Endothelial cell (in vitro differentiated cells): ENCODE data around the gene CD300C. TPM values are rescaled to one million over a fixed set of nuclear protein-coding genes. Genes with fewer than 3 reads are reported as not detected.

Experiments
- DNase-seq: peaks from one replicate; pipeline ENCODE4 v3.0.0; 2021; ENCODE audit warnings: low spot score
- H3K27ac Mint-ChIP-seq: one replicate; pipeline ENCODE4 v1.8.0; 2021; ENCODE audit warnings: mixed read lengths, inconsistent platforms; ENCODE audit not compliant: unreplicated experiment
- H3K27me3 Mint-ChIP-seq: one replicate; pipeline ENCODE4 v1.8.0; 2021; ENCODE audit warnings: mild to moderate bottlenecking, moderate library complexity, mixed read lengths, inconsistent platforms; ENCODE audit not compliant: unreplicated experiment
- H3K36me3 Mint-ChIP-seq: one replicate; pipeline ENCODE4 v1.8.0; 2021; ENCODE audit warnings: mild to moderate bottlenecking, low read depth, mixed read lengths, inconsistent platforms; ENCODE audit not compliant: unreplicated experiment
- H3K4me1 Mint-ChIP-seq: one replicate; pipeline ENCODE4 v1.8.0; 2021; ENCODE audit warnings: mild to moderate bottlenecking, mixed read lengths, inconsistent platforms; ENCODE audit not compliant: unreplicated experiment
- H3K4me3 Mint-ChIP-seq: one replicate; pipeline ENCODE4 v1.8.0; 2021; ENCODE audit warnings: mild to moderate bottlenecking, mixed read lengths, inconsistent platforms; ENCODE audit not compliant: unreplicated experiment
- H3K9me3 Mint-ChIP-seq: one replicate; pipeline ENCODE4 v1.8.0; 2021; ENCODE audit warnings: mixed read lengths, inconsistent platforms; ENCODE audit not compliant: unreplicated experiment
- total RNA-seq: library from RNA; stranded (reverse); fragmentation: NEBNext Ultra II Directional; extraction: Animal tissue kit (Norgen Biotek cat#: 25700); gene quantifications from one replicate; pipeline ENCODE4 v1.2.1, GENCODE V29; 2021; ENCODE audit not compliant: unreplicated experiment
- TF ChIP-seq, protein P1 (sequence below): fragments of 200-600 bp; sonication (generic); IDR thresholded peaks from one replicate; pipeline ENCODE4 v1.5.0; 2021; ENCODE audit warnings: antibody characterized with exemption; ENCODE audit not compliant: unreplicated experiment

CD300C gene
- total RNA-seq, 1 donor from 2014 or later, result not detected

DNA sequence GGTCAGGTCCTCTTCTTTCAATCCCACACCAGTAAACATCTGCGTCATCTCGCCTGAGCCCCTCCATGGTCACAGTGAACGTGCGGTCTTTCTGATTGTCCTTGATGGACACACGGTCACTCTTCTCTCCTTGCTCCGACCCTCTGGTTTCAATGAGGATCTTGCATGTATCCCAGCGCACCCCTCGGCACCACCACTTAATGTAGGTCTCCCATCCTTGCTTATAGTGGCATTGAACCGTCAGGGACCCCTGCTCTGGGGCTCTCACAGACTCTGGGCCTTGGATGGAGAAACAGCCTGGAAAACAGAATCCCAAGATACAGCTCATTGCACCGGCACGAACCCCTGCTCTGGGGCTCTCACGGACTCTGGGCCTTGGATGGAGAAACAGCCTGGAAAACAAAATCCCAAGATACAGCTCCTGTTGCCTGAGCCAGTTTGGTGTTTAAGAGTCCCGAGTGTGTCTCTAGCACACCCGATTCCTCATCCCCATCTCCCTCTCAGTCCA, 20.1 kb downstream of the CD300C start:
- no peak for DNase-seq
- no peaks in the 10 kb centered on the region for H3K9me3 Mint-ChIP-seq
- H3K36me3 Mint-ChIP-seq, result peaks cover 5% of the 10 kb centered on the region
- no peak overlapping the region for H3K27ac Mint-ChIP-seq
- peaks cover 8% of the 10 kb centered on the region for H3K27me3 Mint-ChIP-seq
- TF ChIP-seq, protein P1, sequence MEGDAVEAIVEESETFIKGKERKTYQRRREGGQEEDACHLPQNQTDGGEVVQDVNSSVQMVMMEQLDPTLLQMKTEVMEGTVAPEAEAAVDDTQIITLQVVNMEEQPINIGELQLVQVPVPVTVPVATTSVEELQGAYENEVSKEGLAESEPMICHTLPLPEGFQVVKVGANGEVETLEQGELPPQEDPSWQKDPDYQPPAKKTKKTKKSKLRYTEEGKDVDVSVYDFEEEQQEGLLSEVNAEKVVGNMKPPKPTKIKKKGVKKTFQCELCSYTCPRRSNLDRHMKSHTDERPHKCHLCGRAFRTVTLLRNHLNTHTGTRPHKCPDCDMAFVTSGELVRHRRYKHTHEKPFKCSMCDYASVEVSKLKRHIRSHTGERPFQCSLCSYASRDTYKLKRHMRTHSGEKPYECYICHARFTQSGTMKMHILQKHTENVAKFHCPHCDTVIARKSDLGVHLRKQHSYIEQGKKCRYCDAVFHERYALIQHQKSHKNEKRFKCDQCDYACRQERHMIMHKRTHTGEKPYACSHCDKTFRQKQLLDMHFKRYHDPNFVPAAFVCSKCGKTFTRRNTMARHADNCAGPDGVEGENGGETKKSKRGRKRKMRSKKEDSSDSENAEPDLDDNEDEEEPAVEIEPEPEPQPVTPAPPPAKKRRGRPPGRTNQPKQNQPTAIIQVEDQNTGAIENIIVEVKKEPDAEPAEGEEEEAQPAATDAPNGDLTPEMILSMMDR, result no peak
- H3K4me1 Mint-ChIP-seq, result no peaks in the 10 kb centered on the region
- no peak overlapping the region for H3K4me3 Mint-ChIP-seq

DNA sequence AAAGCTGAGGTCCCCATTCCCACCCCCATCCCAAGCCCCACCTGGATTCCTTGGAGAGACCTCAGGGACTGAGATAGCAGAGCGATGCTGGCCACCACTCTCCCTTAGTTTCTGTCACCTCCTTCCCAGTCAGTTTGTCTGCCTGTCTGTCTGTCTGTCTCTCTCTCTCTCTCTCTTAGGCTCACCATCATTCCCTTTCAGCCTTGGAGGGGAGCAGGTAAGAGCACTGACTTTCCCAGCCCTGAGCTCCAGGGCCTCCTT, 20.5 kb downstream of the CD300C start:
- DNase-seq, result no peak
- Mint-ChIP-seq H3K36me3 (peaks cover 5% of the 10 kb centered on the region), H3K4me1 (no peaks in the 10 kb centered on the region), H3K27me3 (peaks cover 6% of the 10 kb centered on the region), H3K27ac (no peak overlapping the region), H3K4me3 (no peak overlapping the region), H3K9me3 (no peaks in the 10 kb centered on the region)
- TF ChIP-seq, protein P1, result no peak

DNA sequence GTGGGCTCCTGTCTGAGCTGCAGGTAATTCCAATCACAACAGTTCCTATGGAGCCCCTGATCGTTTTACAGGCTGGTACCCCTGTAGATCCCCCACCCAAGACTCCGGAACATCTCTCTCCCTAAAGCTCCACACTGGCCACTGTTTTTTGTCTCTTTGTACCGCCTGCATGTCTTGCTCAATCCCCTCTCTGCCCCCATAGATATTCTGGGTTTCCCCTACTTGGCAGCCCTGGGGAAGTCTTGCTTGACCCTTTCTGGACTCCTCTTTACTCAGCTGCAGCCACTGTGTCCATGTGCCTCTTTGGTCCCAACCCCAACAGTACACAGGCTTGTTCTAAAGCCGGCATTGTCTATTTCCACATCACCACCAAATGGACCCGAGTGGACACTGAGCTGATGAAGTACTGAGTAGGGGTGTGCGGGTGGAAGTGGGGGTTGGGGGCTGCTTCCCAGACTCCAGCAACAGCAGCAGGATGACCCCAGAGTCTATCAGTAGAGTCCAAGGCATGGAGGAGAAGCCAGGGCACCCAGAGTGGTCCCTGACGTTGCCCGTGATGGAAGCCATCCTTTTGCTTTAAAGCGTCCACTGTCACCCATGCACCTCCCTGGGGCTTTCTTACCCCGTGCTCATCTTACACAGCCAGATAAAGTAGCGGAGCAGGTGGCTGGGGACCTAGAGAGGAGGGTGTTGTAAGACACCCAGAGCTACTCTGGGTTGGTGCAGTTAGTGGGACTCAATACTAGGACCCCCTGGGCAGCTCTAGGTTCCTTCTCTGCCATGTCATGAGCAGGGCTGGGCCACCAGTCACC, 21.1 kb downstream of the CD300C start:
- H3K4me1 Mint-ChIP-seq, result no peaks in the 10 kb centered on the region
- DNase-seq, result no peak
- H3K9me3 Mint-ChIP-seq, result no peaks in the 10 kb centered on the region
- H3K27ac Mint-ChIP-seq, result no peak overlapping the region
- peaks cover 5% of the 10 kb centered on the region for H3K36me3 Mint-ChIP-seq
- TF ChIP-seq, protein P1, result no peak
- no peak overlapping the region for H3K4me3 Mint-ChIP-seq
- H3K27me3 Mint-ChIP-seq, result peaks cover 6% of the 10 kb centered on the region

DNA sequence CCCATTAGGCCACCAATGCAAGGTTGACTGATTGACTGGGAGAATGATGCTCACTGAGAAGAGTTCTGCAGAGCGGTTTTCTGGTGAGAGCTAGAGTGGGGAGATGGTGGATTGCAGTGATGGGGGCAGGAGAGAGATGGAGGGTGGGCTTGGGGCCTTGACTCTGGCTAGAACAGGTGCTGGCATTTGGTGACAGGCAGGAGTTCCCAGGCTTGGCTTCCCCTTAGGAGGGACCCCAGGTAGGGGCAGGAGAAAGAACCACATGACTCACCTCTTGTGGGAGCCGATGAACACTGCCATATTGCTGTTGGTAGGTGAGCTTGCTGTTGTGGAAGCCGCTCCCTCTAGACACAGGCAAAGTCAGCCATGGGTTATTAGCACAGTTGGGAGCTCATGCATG, 22.6 kb downstream of the CD300C start:
- peaks cover 5% of the 10 kb centered on the region for H3K36me3 Mint-ChIP-seq
- TF ChIP-seq, protein P1, result no peak
- H3K27me3 Mint-ChIP-seq, result peaks cover 6% of the 10 kb centered on the region
- H3K4me1 Mint-ChIP-seq, result no peaks in the 10 kb centered on the region
- H3K27ac Mint-ChIP-seq, result no peak overlapping the region
- H3K4me3 Mint-ChIP-seq, result no peak overlapping the region
- DNase-seq, result no peak
- H3K9me3 Mint-ChIP-seq, result no peaks in the 10 kb centered on the region

DNA sequence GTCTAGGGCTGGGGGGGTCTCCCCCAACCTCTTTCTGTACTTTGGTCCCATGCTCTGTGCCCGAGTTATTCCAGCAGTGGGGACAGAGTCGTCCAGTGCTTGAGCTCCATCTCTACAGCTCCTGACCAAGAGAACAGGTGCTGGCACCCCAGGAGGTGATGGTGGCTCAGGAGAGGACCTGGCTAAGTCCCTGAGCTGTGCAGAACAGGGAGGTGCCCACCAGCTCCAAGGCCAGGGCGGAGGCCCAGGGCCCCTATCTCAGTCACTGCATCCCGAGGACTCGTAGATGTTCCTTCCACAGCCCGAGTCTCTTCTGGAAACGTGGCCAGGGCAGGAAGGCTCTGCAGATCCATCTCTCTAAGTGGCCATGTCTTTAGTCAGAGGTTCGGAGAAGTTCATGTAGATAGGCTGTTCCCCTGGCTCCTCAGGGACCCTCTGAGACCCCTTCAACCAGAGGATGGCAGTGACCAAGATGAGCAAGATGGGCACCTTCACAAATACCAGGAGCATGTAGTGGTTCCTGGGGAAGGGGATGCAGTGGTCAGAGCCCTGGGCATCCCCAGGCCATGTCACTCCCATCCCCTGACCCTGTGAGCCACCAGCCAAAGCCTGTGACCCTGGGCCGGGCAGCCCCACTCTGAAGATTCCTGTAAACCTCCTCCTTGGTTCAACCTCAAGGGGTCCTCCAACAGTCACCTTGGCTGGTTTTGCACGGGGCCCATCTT, 23.4 kb downstream of the CD300C start:
- peaks cover 6% of the 10 kb centered on the region for H3K27me3 Mint-ChIP-seq
- no peaks in the 10 kb centered on the region for H3K9me3 Mint-ChIP-seq

More for the DNA sequence above, 23.4 kb downstream of the CD300C start:
- Mint-ChIP-seq H3K27ac (no peak overlapping the region), H3K36me3 (peaks cover 5% of the 10 kb centered on the region), H3K4me3 (no peak overlapping the region), H3K4me1 (no peaks in the 10 kb centered on the region)
- TF ChIP-seq, protein P1, result no peak
- DNase-seq, result no peak
